HepG2 (cell line): ENCODE measurements around the gene DNM3. TPM values are rescaled to one million over a fixed set of nuclear protein-coding genes. Genes with fewer than 3 reads are reported as not detected.

Experiments
- ATAC-seq: fragments of 200-7000 bp; cut with Tn5 transposase; 3 replicates; pipeline ENCODE4 v1.9.1; 2020; ENCODE audit warnings: mild to moderate bottlenecking, moderate library complexity
- BruUV-seq: library from RNA; stranded (reverse); fragments of 400-500 nt; replicated peaks from 2 replicates; lab custom pipeline; 2021; lab: Mats Ljungman, UMichigan
- CTCF ChIA-PET: fragments of 300-600 bp; formaldehyde crosslinking; extraction: SDS; loops from one replicate; lab custom pipeline; 2021; ENCODE audit warnings: low total read pairs, inconsistent platforms, low intra/inter-chr PET ratio; lab: Yijun Ruan, JAX
- POLR2A ChIA-PET: fragments of 350-600 bp; sonication (Branson Sonifier 250); formaldehyde crosslinking; loops from one replicate; lab custom pipeline; 2020; ENCODE audit warnings: antibody characterized with exemption, inconsistent platforms; lab: Yijun Ruan, JAX
- DNase-seq: peaks from one replicate; pipeline ENCODE4 v3.0.0-alpha.2; 2015; ENCODE audit warnings: low spot score
- FAIRE-seq: peaks from 3 replicates; lab custom pipeline; 2011; peaks lifted over from hg19 to GRCh38; lab: Jason Lieb, UNC
- H2AFZ ChIP-seq: one replicate; pipeline ENCODE4 v1.6.1; 2011; ENCODE audit warnings: low read length, inconsistent platforms
- H3K27ac ChIP-seq: fragments of 300-600 bp; 3 replicates; pipeline ENCODE4 v1.8.0; 2011; ENCODE audit warnings: mixed run types, mild to moderate bottlenecking, mixed read lengths, low read length, inconsistent platforms; ENCODE audit not compliant: insufficient read depth; ENCODE audit errors: extremely low read length
- H3K27me3 ChIP-seq, 2 experiments: fragments of 200-600 bp in 1 of 2; 2 replicates in 1 of 2; 3 replicates in 1 of 2; pipeline versions ENCODE4 v1.6.0 to v1.8.0; 2011; ENCODE audit warnings: low read length in 2 of 2, mild to moderate bottlenecking in 2 of 2, moderate library complexity in 2 of 2, inconsistent platforms in 1 of 2; ENCODE audit not compliant: insufficient read depth in 2 of 2, control insufficient read depth in 1 of 2
- H3K36me3 ChIP-seq, 2 experiments: fragments of 200-600 bp in 1 of 2; replicated peaks in 1 of 2; 2 replicates in 1 of 2; 3 replicates in 1 of 2; pipeline versions ENCODE4 v1.5.1 to v1.8.0; 2011; ENCODE audit warnings: low read length in 2 of 2, inconsistent platforms in 1 of 2; ENCODE audit not compliant: insufficient read depth in 2 of 2, control insufficient read depth in 1 of 2
- H3K4me1 ChIP-seq: 2 replicates; pipeline ENCODE4 v1.5.1; 2012; ENCODE audit warnings: low read length, inconsistent platforms; ENCODE audit not compliant: insufficient read depth
- H3K4me2 ChIP-seq: 2 replicates; pipeline ENCODE4 v1.6.0; 2011; ENCODE audit warnings: low read depth, low read length, inconsistent platforms
- H3K4me3 ChIP-seq, 3 experiments: fragments of 200-600 bp in 1 of 3; sonication (generic), shearing (Covaris generic) in 1 of 3; replicated peaks in 1 of 3; 2 replicates each; pipeline ENCODE4 v1.5.1; 2011 to 2016; ENCODE audit warnings: low read length in 3 of 3, inconsistent platforms in 2 of 3, low read depth in 2 of 3, mild to moderate bottlenecking in 2 of 3, control low read depth in 1 of 3, mixed read lengths in 1 of 3; ENCODE audit not compliant: insufficient read depth in 1 of 3
- H3K79me2 ChIP-seq: one replicate; pipeline ENCODE4 v1.6.1; 2011; ENCODE audit warnings: low read length, inconsistent platforms; ENCODE audit not compliant: insufficient read depth
- H3K9ac ChIP-seq: 2 replicates; pipeline ENCODE4 v1.6.0; 2011; ENCODE audit warnings: mild to moderate bottlenecking, low read depth, low read length, inconsistent platforms; ENCODE audit not compliant: insufficient read depth
- H3K9me3 ChIP-seq: 2 replicates; pipeline ENCODE4 v1.5.1; 2012; ENCODE audit warnings: mild to moderate bottlenecking, low read length
- H4K20me1 ChIP-seq: 2 replicates; pipeline ENCODE4 v1.6.0; 2011; ENCODE audit warnings: inconsistent platforms, mild to moderate bottlenecking, low read length, moderate library complexity; ENCODE audit not compliant: insufficient read depth
- ARID2 ChIP-seq: sonication (generic); formaldehyde crosslinking; IDR thresholded peaks from 2 replicates; pipeline ENCODE4 v1.8.1; 2022; ENCODE audit warnings: mild to moderate bottlenecking, missing genetic modification reagents, borderline replicate concordance
- CBX1 ChIP-seq: IDR thresholded peaks from one replicate; pipeline ENCODE4 v1.6.1; 2016; ENCODE audit warnings: antibody characterized with exemption, low read depth
- HBP1 ChIP-seq: IDR thresholded peaks from 2 replicates; pipeline ENCODE4 v1.6.1; 2016; ENCODE audit warnings: low read depth, control low read depth
- MAFF ChIP-seq: IDR thresholded peaks from 2 replicates; pipeline ENCODE4 v1.6.1; 2011; ENCODE audit warnings: low read depth, low read length, improper control_type of control experiment
- MED13 ChIP-seq: sonication (generic); formaldehyde crosslinking; IDR thresholded peaks from 2 replicates; pipeline ENCODE4 v1.5.0; 2020; ENCODE audit warnings: missing genetic modification reagents
- ZBTB20 ChIP-seq: sonication (generic); formaldehyde crosslinking; IDR thresholded peaks from 2 replicates; pipeline ENCODE4 v1.8.1; 2023; ENCODE audit warnings: missing genetic modification reagents, low read depth, mild to moderate bottlenecking, borderline replicate concordance
- ZNF136 ChIP-seq: sonication (generic); formaldehyde crosslinking; IDR thresholded peaks from 2 replicates; pipeline ENCODE4 v1.8.1; 2022; ENCODE audit warnings: low read depth, mild to moderate bottlenecking, moderate library complexity, missing genetic modification reagents
- ZNF253 ChIP-seq: sonication (generic); formaldehyde crosslinking; IDR thresholded peaks from 2 replicates; pipeline ENCODE4 v1.8.0; 2022; ENCODE audit warnings: mild to moderate bottlenecking, missing genetic modification reagents, borderline replicate concordance
- WGBS: methylation state at CpG from one replicate; pipeline ENCODE4 v1.1.6; 2017; ENCODE audit warnings: low lambda C conversion rate; 5-methylcytosine and 5-hydroxymethylcytosine counted together
- in situ Hi-C: cut with HindIII; loops from 2 replicates; pipeline ENCODE4 v1.10.0; 2017; ENCODE audit warnings: low pct_unique_long_range_greater_than_20kb; ENCODE audit not compliant: extremely low pct_ligation_motif_present
- intact Hi-C: fragments of 100-400 bp; cut with micrococcal nuclease; formaldehyde crosslinking; loops from one replicate; pipeline ENCODE4 v1.10.0; 2022; ENCODE audit not compliant: unreplicated experiment
- polyA plus RNA-seq, 8 experiments: library from polyadenylated mRNA; depleted of rRNA in 3 of 8; stranded (reverse) in 7 of 8; unstranded in 1 of 8; fragments of >200 nt; fragmentation: Illumina TruSeq in 4 of 8; extraction: Trizol in 4 of 8; gene quantifications; 2 replicates each; pipeline versions ENCODE4 v1.2.1 to v1.2.3, GENCODE V29; 2011 to 2016; ENCODE audit warnings: low read depth in 4 of 8, missing spikeins in 1 of 8, mixed read lengths in 1 of 8; ENCODE audit not compliant: insufficient read depth in 1 of 8
- total RNA-seq, 5 experiments: library from RNA; depleted of rRNA; stranded (reverse); fragments of >200 nt; fragmentation: Illumina TruSeq; extraction: Trizol; gene quantifications; 2 replicates each; pipeline ENCODE4 v1.2.3, GENCODE V29; 2016; ENCODE audit warnings: low read depth in 1 of 5

Gene DNM3
- total and polyA plus RNA-seq, 2 of the 13 experiments (the other 11 are each of a cell fraction or from before 2014, with no cell fraction given): 0.05 TPM; not detected in 1

- TF ChIP-seq CBX1 (no peak), ARID2 (CRISPR knock-in tag) (no peak), MAFF (no peak), HBP1 (no peak), MED13 (no peak), ZBTB20 (no peak), ZNF136 (CRISPR knock-in tag) (no peak), ZNF253 (CRISPR knock-in tag) (no peak)
- Histone ChIP-seq H3K79me2 (no peaks in the 10 kb centered on the region), H3K27ac (no peak overlapping the region), H3K36me3 (no peaks in the 10 kb centered on the region), H3K4me1 (no peaks in the 10 kb centered on the region), H3K9ac (no peak overlapping the region), H3K9me3 (peaks cover 11% of the 10 kb centered on the region; the same call in 1 of the 2 replicates), H4K20me1 (no peaks in the 10 kb centered on the region), H2AFZ (no peak overlapping the region), H3K4me3 (no peak overlapping the region), H3K4me2 (no peak overlapping the region), H3K27me3 (no peaks in the 10 kb centered on the region)
- CTCF ChIA-PET: no interaction called here
- FAIRE-seq: no peak
- BruUV-seq: no TSS peak
- no peak for ATAC-seq
- POLR2A ChIA-PET: no interaction called here
- WGBS: 17% methylated on average over 8 of the region's 8 CpGs
- intact Hi-C loops (no loop called here), in situ Hi-C loops (no loop called here)
- no peak for DNase-seq
Observed at GRCh38 chr1:172203135-172203823, 362.0 kb downstream of the DNM3 start.
